ENCODE results near the gene CDC73. TPM values are rescaled to one million over a fixed set of nuclear protein-coding genes. Genes with fewer than 3 reads are reported as not detected.
"Not testable (repeated sequence)": the region's sequence is repeated elsewhere in the genome, so short reads cannot be mapped to it uniquely, and the experiment has no call there.

CDC73 gene
- total and polyA plus RNA-seq, 2 donors (not counting 3 experiments of a cell fraction or from before 2014, with no cell fraction given), result 9.9 to 55.8 TPM

DNA sequence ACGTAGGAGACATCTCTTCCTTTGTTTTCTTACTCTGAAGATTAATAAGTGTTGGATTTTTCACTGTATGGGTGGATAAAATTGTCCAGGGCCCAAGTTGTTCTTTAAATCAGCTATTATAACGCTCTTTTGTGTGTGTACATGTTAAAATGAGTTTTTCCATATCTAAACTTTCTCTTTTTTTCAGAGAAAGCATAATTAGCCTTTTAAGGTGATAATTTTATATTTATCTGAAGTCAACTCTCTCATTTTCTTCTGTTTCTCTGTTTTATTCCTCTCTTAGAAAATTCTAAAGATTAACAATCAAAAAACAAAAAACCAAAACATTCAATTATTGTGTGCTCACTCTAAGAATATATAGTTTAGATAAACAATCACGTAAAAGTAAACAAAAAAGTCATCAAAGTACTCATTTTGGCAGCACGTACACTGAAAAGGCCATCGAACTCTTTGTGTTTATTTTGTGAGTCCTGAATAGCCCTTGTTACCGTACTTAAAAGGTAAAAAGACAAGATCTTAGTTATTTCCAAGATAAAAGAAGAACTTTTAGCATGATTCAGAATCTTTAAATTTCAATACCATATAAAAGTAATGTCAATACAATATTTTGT, 7.2 kb upstream of the CDC73 start:
- Histone ChIP-seq H3K9ac (replicated peaks; ENCODE audit: extremely low read depth, insufficient read depth, low read length) (no peak overlapping the region), H3K4me1 (ENCODE audit: control insufficient read depth, extremely low read depth, insufficient read depth, low read length) (peaks cover 12% of the 10 kb centered on the region), H3K27me3 (ENCODE audit: control insufficient read depth in 2 of 2, insufficient read depth in 2 of 2, low read length in 2 of 2) (no peaks in the 10 kb centered on the region), H3K27ac (ENCODE audit: insufficient read depth, low read depth, low read length) (no peak overlapping the region), H3K79me2 (ENCODE audit: control insufficient read depth, insufficient read depth, low read length) (no peaks in the 10 kb centered on the region), H3K4me2 (ENCODE audit: insufficient read depth, low read length) (peak overlapping the region; percentile 39), H3K4me3 (replicated peaks in 1 of 3; ENCODE audit: insufficient read depth in 1 of 3, low read depth in 1 of 3, low read length in 3 of 3) (no peak overlapping the region), H3K9me1 (replicated peaks; ENCODE audit: control insufficient read depth, extremely low read depth, insufficient read depth, low read length) (no peaks in the 10 kb centered on the region), H4K20me1 (replicated peaks; ENCODE audit: control insufficient read depth, extremely low read depth, insufficient read depth, low read length) (no peaks in the 10 kb centered on the region), H2AFZ (ENCODE audit: low read depth, low read length) (peak overlapping the region; percentile 45), H3K9me3 (replicated peaks; ENCODE audit: control insufficient read depth, insufficient read depth, low read length) (no peaks in the 10 kb centered on the region), H3K36me3 (ENCODE audit: control insufficient read depth in 2 of 2, extremely low read depth in 1 of 2, insufficient read depth in 2 of 2, low read length in 2 of 2) (no peaks in the 10 kb centered on the region)
- DNase-seq (ENCODE audit: low read depth, low spot score), result peak; percentile 28
- POLR2A ChIA-PET, result no interaction called here
- TF ChIP-seq FOS (IDR thresholded peaks at IDR 0.05; ENCODE audit: borderline replicate concordance, insufficient read depth, low read length) (no peak), POLR2AphosphoS5 (IDR thresholded peaks at IDR 0.05; ENCODE audit: insufficient read depth, low read depth, low read length) (no peak), EZH2 (IDR thresholded peaks at IDR 0.05; ENCODE audit: borderline replicate concordance, low read depth, low read length, severe bottlenecking) (no peak)
- dilution Hi-C loops (cut with MboI; ENCODE audit: extremely low pct_ligation_motif_present, low sequenced_read_pairs) (no loop called here), intact Hi-C loops (cut with micrococcal nuclease) (no loop called here)
- no peak for FAIRE-seq
- no TSS peak for BruUV-seq (replicated peaks)
- CTCF ChIA-PET, result no interaction called here

GRCh38 chr1:193115629-193116227, 6.1 kb upstream of the CDC73 start:
- H2AFZ ChIP-seq (ENCODE audit: low read depth, low read length), result peak overlapping the region; percentile 52
- no peaks in the 10 kb centered on the region for H3K9me1 ChIP-seq (replicated peaks; ENCODE audit: control insufficient read depth, extremely low read depth, insufficient read depth, low read length)
- H3K9me3 ChIP-seq (replicated peaks; ENCODE audit: control insufficient read depth, insufficient read depth, low read length), result no peaks in the 10 kb centered on the region
- H4K20me1 ChIP-seq (replicated peaks; ENCODE audit: control insufficient read depth, extremely low read depth, insufficient read depth, low read length), result no peaks in the 10 kb centered on the region
- H3K4me2 ChIP-seq (ENCODE audit: insufficient read depth, low read length), result peak overlapping the region; percentile 28
- DNase-seq (ENCODE audit: low read depth, low spot score) (peak; percentile 89), FAIRE-seq (peak; percentile 93)
- no peaks in the 10 kb centered on the region for H3K79me2 ChIP-seq (ENCODE audit: control insufficient read depth, insufficient read depth, low read length)
- H3K4me1 ChIP-seq (ENCODE audit: control insufficient read depth, extremely low read depth, insufficient read depth, low read length), result peaks cover 12% of the 10 kb centered on the region
- H3K4me3 ChIP-seq (replicated peaks in 1 of 3; ENCODE audit: insufficient read depth in 1 of 3, low read depth in 1 of 3, low read length in 3 of 3), result no peak overlapping the region
- no peaks in the 10 kb centered on the region for H3K27me3 ChIP-seq (ENCODE audit: control insufficient read depth in 2 of 2, insufficient read depth in 2 of 2, low read length in 2 of 2)
- peak overlapping the region; percentile 64 for H3K27ac ChIP-seq (ENCODE audit: insufficient read depth, low read depth, low read length)
- H3K9ac ChIP-seq (replicated peaks; ENCODE audit: extremely low read depth, insufficient read depth, low read length), result no peak overlapping the region
- ChIA-PET CTCF (interaction anchor here (0.7 to 1.0 kb wide), 2 partner anchors 11 to 642 kb away, joined by 3 to 4 read pairs; partner anchors contain the start of gene GLRX2), POLR2A (interaction anchor here (1.0 kb wide), 1 partner anchor 10 kb away, joined by 4 read pairs; the partner anchor contains the start of gene GLRX2)
- H3K36me3 ChIP-seq (ENCODE audit: control insufficient read depth in 2 of 2, extremely low read depth in 1 of 2, insufficient read depth in 2 of 2, low read length in 2 of 2), result no peaks in the 10 kb centered on the region
- no TSS peak for BruUV-seq (replicated peaks)
- intact Hi-C loops (cut with micrococcal nuclease), result no loop called here
- dilution Hi-C loops (cut with MboI; ENCODE audit: extremely low pct_ligation_motif_present, low sequenced_read_pairs), result no loop called here
- TF ChIP-seq MYC (IDR thresholded peaks at IDR 0.05; ENCODE audit: low read depth, low read length) (no peak), FOS (IDR thresholded peaks at IDR 0.05; ENCODE audit: borderline replicate concordance, insufficient read depth, low read length) (peak; percentile 98), JUN (IDR thresholded peaks at IDR 0.05; ENCODE audit: borderline replicate concordance, insufficient read depth, insufficient read length, low read depth) (peak; percentile 75), POLR2AphosphoS5 (IDR thresholded peaks at IDR 0.05; ENCODE audit: insufficient read depth, low read depth, low read length) (peak; percentile 34)

DNA sequence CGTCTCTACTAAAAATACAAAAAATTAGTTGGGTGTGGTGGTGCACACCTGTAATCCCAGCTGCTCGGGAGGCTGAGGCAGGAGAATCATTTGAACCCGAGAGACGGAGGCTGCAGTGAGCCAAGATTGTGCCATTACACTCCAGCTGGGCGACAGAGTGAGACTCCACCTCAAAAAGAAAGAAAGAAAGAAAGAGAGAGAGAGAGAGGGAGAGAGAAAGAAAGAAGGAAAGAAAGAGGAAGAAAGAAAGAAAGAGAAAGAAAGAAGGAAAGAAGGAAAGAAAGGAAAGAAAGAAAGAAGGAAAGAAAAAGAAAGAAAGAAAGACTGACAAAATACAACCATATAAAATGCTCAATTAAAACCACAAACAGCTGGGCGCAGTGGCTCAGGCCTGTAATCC, 4.7 kb upstream of the CDC73 start:
- H3K4me2 ChIP-seq (ENCODE audit: insufficient read depth, low read length); FAIRE-seq; H3K9ac ChIP-seq (replicated peaks; ENCODE audit: extremely low read depth, insufficient read depth, low read length); H2AFZ ChIP-seq (ENCODE audit: low read depth, low read length); CTCF ChIA-PET; H3K27me3 ChIP-seq (ENCODE audit: control insufficient read depth in 2 of 2, insufficient read depth in 2 of 2, low read length in 2 of 2); BruUV-seq (replicated peaks); H3K9me1 ChIP-seq (replicated peaks; ENCODE audit: control insufficient read depth, extremely low read depth, insufficient read depth, low read length); H3K4me3 ChIP-seq (replicated peaks in 1 of 3; ENCODE audit: insufficient read depth in 1 of 3, low read depth in 1 of 3, low read length in 3 of 3); H3K9me3 ChIP-seq (replicated peaks; ENCODE audit: control insufficient read depth, insufficient read depth, low read length); DNase-seq (ENCODE audit: low read depth, low spot score); intact Hi-C loops (cut with micrococcal nuclease); H4K20me1 ChIP-seq (replicated peaks; ENCODE audit: control insufficient read depth, extremely low read depth, insufficient read depth, low read length); H3K27ac ChIP-seq (ENCODE audit: insufficient read depth, low read depth, low read length); H3K36me3 ChIP-seq (ENCODE audit: control insufficient read depth in 2 of 2, extremely low read depth in 1 of 2, insufficient read depth in 2 of 2, low read length in 2 of 2); H3K79me2 ChIP-seq (ENCODE audit: control insufficient read depth, insufficient read depth, low read length); dilution Hi-C loops (cut with MboI; ENCODE audit: extremely low pct_ligation_motif_present, low sequenced_read_pairs): not testable (repeated sequence)
- H3K4me1 ChIP-seq (ENCODE audit: control insufficient read depth, extremely low read depth, insufficient read depth, low read length), result peaks cover 16% of the 10 kb centered on the region
- POLR2A ChIA-PET, result interaction anchor here (0.6 to 0.7 kb wide), 2 partner anchors 35 to 441 kb away, joined by 3 read pairs; no protein-coding TSS in a partner anchor
